Endothelial cell of umbilical vein (primary cell): ENCODE data around the gene ZNF470.

Source experiments
- EZH2 ChIP-seq: IDR thresholded peaks from 2 replicates; pipeline ENCODE4 v1.6.1; 2012; ENCODE audit warnings: borderline replicate concordance, low read depth, mild to moderate bottlenecking, moderate library complexity, low read length, inconsistent platforms; ENCODE audit not compliant: severe bottlenecking
- POLR2A ChIP-seq: IDR thresholded peaks from 2 replicates; pipeline ENCODE4 v1.6.1; 2012; ENCODE audit warnings: low read depth, mild to moderate bottlenecking, control low read depth, low read length
- POLR2AphosphoS5 ChIP-seq: IDR thresholded peaks from 2 replicates; pipeline ENCODE4 v1.6.1; 2012; ENCODE audit warnings: low read depth, mild to moderate bottlenecking, control low read depth, low read length, moderate library complexity; ENCODE audit not compliant: insufficient read depth
- TF ChIP-seq, protein P1 (sequence below), 2 donors: IDR thresholded peaks; 1 replicate in 1 of 2; 2 replicates in 1 of 2; pipeline ENCODE4 v1.5.1; 2011; ENCODE audit warnings: low read length in 2 of 2, mild to moderate bottlenecking in 2 of 2, moderate library complexity in 2 of 2, control low read depth in 1 of 2, inconsistent platforms in 1 of 2, low read depth in 1 of 2; ENCODE audit not compliant: insufficient read depth in 1 of 2; ENCODE audit errors: extremely low read depth in 1 of 2
- TF ChIP-seq, protein P2 (sequence below): IDR thresholded peaks from 2 replicates; pipeline ENCODE4 v1.6.1; 2011; ENCODE audit not compliant: insufficient read depth, insufficient read length

DNA sequence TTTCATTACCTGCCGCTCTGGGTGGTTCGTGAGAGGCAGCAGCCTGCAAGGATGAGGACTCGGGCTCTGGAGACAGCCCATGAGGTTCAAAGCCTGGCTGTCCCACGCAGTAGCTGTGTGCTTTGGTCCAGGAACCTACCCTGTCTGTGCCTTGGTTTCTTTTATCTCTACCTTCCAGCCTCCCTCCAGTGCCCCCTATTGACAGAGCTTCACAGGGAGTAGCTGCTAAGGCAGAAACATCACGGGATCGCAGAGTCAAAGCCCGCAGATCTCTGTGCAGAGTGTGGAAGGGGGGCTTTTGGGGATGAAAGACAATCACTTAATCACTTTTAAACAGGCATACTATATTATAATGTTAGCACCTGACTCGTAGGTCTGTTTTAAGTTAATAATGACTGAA lies 44.0 kb downstream of the ZNF470 start:
- TF ChIP-seq, protein P1, sequence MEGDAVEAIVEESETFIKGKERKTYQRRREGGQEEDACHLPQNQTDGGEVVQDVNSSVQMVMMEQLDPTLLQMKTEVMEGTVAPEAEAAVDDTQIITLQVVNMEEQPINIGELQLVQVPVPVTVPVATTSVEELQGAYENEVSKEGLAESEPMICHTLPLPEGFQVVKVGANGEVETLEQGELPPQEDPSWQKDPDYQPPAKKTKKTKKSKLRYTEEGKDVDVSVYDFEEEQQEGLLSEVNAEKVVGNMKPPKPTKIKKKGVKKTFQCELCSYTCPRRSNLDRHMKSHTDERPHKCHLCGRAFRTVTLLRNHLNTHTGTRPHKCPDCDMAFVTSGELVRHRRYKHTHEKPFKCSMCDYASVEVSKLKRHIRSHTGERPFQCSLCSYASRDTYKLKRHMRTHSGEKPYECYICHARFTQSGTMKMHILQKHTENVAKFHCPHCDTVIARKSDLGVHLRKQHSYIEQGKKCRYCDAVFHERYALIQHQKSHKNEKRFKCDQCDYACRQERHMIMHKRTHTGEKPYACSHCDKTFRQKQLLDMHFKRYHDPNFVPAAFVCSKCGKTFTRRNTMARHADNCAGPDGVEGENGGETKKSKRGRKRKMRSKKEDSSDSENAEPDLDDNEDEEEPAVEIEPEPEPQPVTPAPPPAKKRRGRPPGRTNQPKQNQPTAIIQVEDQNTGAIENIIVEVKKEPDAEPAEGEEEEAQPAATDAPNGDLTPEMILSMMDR (IDR thresholded peaks at IDR 0.05; ENCODE audit: extremely low read depth in 1 of 2, insufficient read depth in 1 of 2, low read depth in 1 of 2, low read length in 2 of 2) = no peak
- TF ChIP-seq EZH2 (no peak), POLR2A (no peak), POLR2AphosphoS5 (no peak)
- TF ChIP-seq, protein P2, sequence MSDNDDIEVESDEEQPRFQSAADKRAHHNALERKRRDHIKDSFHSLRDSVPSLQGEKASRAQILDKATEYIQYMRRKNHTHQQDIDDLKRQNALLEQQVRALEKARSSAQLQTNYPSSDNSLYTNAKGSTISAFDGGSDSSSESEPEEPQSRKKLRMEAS = no peak
